ENCODE measurements around the gene MAEA.
A peak's percentile ranks its signal among the peaks of the same experiment; 100 is the strongest.
"Not testable (repeated sequence)": the region's sequence is repeated elsewhere in the genome, so short reads cannot be mapped to it uniquely, and the experiment has no call there.

The MAEA gene

DNA sequence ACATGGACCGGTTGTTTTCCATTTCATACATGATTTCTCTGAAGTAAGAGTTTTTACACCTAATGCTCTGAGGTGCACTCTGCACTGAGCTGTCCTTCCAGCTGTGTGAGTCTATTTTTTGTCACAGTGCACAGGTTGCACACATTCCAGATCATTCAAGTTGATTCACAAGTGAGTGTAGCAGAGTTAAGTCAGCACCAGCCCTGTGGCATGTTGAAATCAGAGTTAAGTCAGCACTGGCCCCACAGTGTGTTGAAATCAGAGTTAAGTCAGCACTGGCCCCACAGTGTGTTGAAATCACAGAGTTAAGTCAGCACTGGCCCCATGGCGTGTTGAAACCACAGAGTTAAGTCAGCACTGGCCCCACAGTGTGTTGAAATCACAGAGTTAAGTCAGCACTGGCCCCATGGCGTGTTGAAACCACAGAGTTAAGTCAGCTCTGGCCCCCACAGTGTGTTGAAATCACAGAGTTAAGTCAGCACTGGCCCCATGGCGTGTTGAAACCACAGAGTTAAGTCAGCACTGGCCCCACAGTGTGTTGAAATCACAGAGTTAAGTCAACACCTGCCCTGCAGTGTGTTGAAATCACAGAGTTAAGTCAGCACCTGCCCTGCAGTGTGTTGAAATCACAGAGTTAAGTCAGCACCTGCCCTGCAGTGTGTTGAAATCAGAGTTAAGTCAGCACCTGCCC is 45.6 kb downstream of the MAEA start:
- not testable (repeated sequence) for H3K79me1 ChIP-seq (ENCODE audit: low read depth, low read length); H2BK15ac ChIP-seq (ENCODE audit: low read length); H3K4me3 ChIP-seq (ENCODE audit: low read length in 2 of 2); H4K8ac ChIP-seq (ENCODE audit: low read depth, low read length); H3K4ac ChIP-seq (ENCODE audit: low read length); H3K4me1 ChIP-seq (ENCODE audit: control insufficient read depth in 2 of 2, insufficient read depth in 1 of 2, low read depth in 1 of 2, low read length in 2 of 2); H3K9me3 ChIP-seq (replicated peaks in 1 of 2; ENCODE audit: control insufficient read depth in 2 of 2, insufficient read depth in 1 of 2, low read depth in 1 of 2, low read length in 2 of 2); H3K23ac ChIP-seq (ENCODE audit: low read depth, low read length, poor library complexity); H3K27me3 ChIP-seq (ENCODE audit: control insufficient read depth in 3 of 3, insufficient read depth in 3 of 3, low read depth in 1 of 3, low read length in 3 of 3); H3K18ac ChIP-seq (ENCODE audit: low read length); H2BK5ac ChIP-seq (ENCODE audit: low read length); H2BK12ac ChIP-seq (ENCODE audit: low read length); H3K14ac ChIP-seq (ENCODE audit: low read length); DNase-seq (ENCODE audit: low spot score); H3K4me2 ChIP-seq (ENCODE audit: insufficient read depth, low read length, poor library complexity, severe bottlenecking); H3K9ac ChIP-seq (ENCODE audit: low read depth, low read length, poor library complexity); H3K27ac ChIP-seq (replicated peaks; ENCODE audit: low read length); H2AK5ac ChIP-seq (ENCODE audit: low read depth, low read length); H2AFZ ChIP-seq (ENCODE audit: low read length); H4K91ac ChIP-seq (ENCODE audit: low read depth, low read length, poor library complexity); H2BK120ac ChIP-seq (ENCODE audit: low read depth, low read length)
- peaks cover 59 to 80% of the 10 kb centered on the region in 2 donors for H3K36me3 ChIP-seq (replicated peaks in 1 of 2; ENCODE audit: control insufficient read depth in 2 of 2, insufficient read depth in 2 of 2, low read length in 2 of 2)
- WGBS, 2 donors (ENCODE audit: extremely low coverage in 2 of 2, insufficient read length in 2 of 2, insufficient replicate concordance in 1 of 2), result no CpG with 5 or more reads among the region's 4 CpGs

- WGBS, 2 donors (ENCODE audit: extremely low coverage in 2 of 2, insufficient read length in 2 of 2, insufficient replicate concordance in 1 of 2), result no CpG with 5 or more reads among the region's 7 CpGs
- Histone ChIP-seq H2BK5ac (ENCODE audit: low read length) (no peak overlapping the region), H2BK15ac (ENCODE audit: low read length) (no peak overlapping the region), H3K23ac (ENCODE audit: low read depth, low read length, poor library complexity) (no peak overlapping the region), H4K91ac (ENCODE audit: low read depth, low read length, poor library complexity) (no peak overlapping the region), H4K8ac (ENCODE audit: low read depth, low read length) (no peak overlapping the region), H3K14ac (ENCODE audit: low read length) (no peak overlapping the region), H3K4ac (ENCODE audit: low read length) (no peak overlapping the region), H3K18ac (ENCODE audit: low read length) (no peak overlapping the region), H3K27me3 (ENCODE audit: control insufficient read depth in 3 of 3, insufficient read depth in 3 of 3, low read depth in 1 of 3, low read length in 3 of 3) (no peaks in the 10 kb centered on the region), H3K9ac (ENCODE audit: low read depth, low read length, poor library complexity) (no peak overlapping the region), H3K4me2 (ENCODE audit: insufficient read depth, low read length, poor library complexity, severe bottlenecking) (no peak overlapping the region), H2AK5ac (ENCODE audit: low read depth, low read length) (no peak overlapping the region), H3K27ac (replicated peaks; ENCODE audit: low read length) (no peak overlapping the region), H3K4me1 (ENCODE audit: control insufficient read depth in 2 of 2, insufficient read depth in 1 of 2, low read depth in 1 of 2, low read length in 2 of 2) (no peaks in the 10 kb centered on the region), H3K36me3 (replicated peaks in 1 of 2; ENCODE audit: control insufficient read depth in 2 of 2, insufficient read depth in 2 of 2, low read length in 2 of 2) (peaks cover 60 to 81% of the 10 kb centered on the region in 2 donors), H3K4me3 (ENCODE audit: low read length in 2 of 2) (no peak overlapping the region), H2AFZ (ENCODE audit: low read length) (no peak overlapping the region), H3K79me1 (ENCODE audit: low read depth, low read length) (peaks cover 9% of the 10 kb centered on the region), H2BK120ac (ENCODE audit: low read depth, low read length) (no peak overlapping the region), H2BK12ac (ENCODE audit: low read length) (no peak overlapping the region), H3K9me3 (replicated peaks in 1 of 2; ENCODE audit: control insufficient read depth in 2 of 2, insufficient read depth in 1 of 2, low read depth in 1 of 2, low read length in 2 of 2) (peaks cover 0 to 9% of the 10 kb centered on the region in 2 donors)
- DNase-seq (ENCODE audit: low spot score), result no peak
These were observed 46.4 kb downstream of the MAEA start for GRCh38 chr4:1336088-1336491.

GRCh38 chr4:1337376-1337831 is 47.7 kb downstream of the MAEA start:
- peaks cover 0 to 11% of the 10 kb centered on the region in 2 donors for H3K9me3 ChIP-seq (replicated peaks in 1 of 2; ENCODE audit: control insufficient read depth in 2 of 2, insufficient read depth in 1 of 2, low read depth in 1 of 2, low read length in 2 of 2)
- H3K23ac ChIP-seq (ENCODE audit: low read depth, low read length, poor library complexity), result peak overlapping the region; percentile 57
- H2BK120ac ChIP-seq (ENCODE audit: low read depth, low read length), result no peak overlapping the region
- peaks cover 59 to 80% of the 10 kb centered on the region in 2 donors for H3K36me3 ChIP-seq (replicated peaks in 1 of 2; ENCODE audit: control insufficient read depth in 2 of 2, insufficient read depth in 2 of 2, low read length in 2 of 2)
- H2BK5ac ChIP-seq (ENCODE audit: low read length), result no peak overlapping the region
- no peak overlapping the region for H3K27ac ChIP-seq (replicated peaks; ENCODE audit: low read length)
- WGBS, 2 donors (ENCODE audit: extremely low coverage in 2 of 2, insufficient read length in 2 of 2, insufficient replicate concordance in 1 of 2), result no CpG with 5 or more reads among the region's 11 CpGs
- H3K14ac ChIP-seq (ENCODE audit: low read length), result no peak overlapping the region
- no peak overlapping the region for H3K18ac ChIP-seq (ENCODE audit: low read length)
- no peak overlapping the region for H3K4ac ChIP-seq (ENCODE audit: low read length)
- no peak overlapping the region for H2BK12ac ChIP-seq (ENCODE audit: low read length)
- H2AFZ ChIP-seq (ENCODE audit: low read length), result no peak overlapping the region
- H3K27me3 ChIP-seq (ENCODE audit: control insufficient read depth in 3 of 3, insufficient read depth in 3 of 3, low read depth in 1 of 3, low read length in 3 of 3), result no peaks in the 10 kb centered on the region
- H3K4me2 ChIP-seq (ENCODE audit: insufficient read depth, low read length, poor library complexity, severe bottlenecking), result no peak overlapping the region
- no peak overlapping the region for H4K8ac ChIP-seq (ENCODE audit: low read depth, low read length)
- no peak overlapping the region for H3K9ac ChIP-seq (ENCODE audit: low read depth, low read length, poor library complexity)
- no peaks in the 10 kb centered on the region for H3K4me1 ChIP-seq (ENCODE audit: control insufficient read depth in 2 of 2, insufficient read depth in 1 of 2, low read depth in 1 of 2, low read length in 2 of 2)
- H2BK15ac ChIP-seq (ENCODE audit: low read length), result no peak overlapping the region
- H4K91ac ChIP-seq (ENCODE audit: low read depth, low read length, poor library complexity), result no peak overlapping the region
- no peak overlapping the region for H3K4me3 ChIP-seq (ENCODE audit: low read length in 2 of 2)
- H3K79me1 ChIP-seq (ENCODE audit: low read depth, low read length), result peaks cover 7% of the 10 kb centered on the region
- H2AK5ac ChIP-seq (ENCODE audit: low read depth, low read length), result no peak overlapping the region
- DNase-seq (ENCODE audit: low spot score), result no peak

DNA sequence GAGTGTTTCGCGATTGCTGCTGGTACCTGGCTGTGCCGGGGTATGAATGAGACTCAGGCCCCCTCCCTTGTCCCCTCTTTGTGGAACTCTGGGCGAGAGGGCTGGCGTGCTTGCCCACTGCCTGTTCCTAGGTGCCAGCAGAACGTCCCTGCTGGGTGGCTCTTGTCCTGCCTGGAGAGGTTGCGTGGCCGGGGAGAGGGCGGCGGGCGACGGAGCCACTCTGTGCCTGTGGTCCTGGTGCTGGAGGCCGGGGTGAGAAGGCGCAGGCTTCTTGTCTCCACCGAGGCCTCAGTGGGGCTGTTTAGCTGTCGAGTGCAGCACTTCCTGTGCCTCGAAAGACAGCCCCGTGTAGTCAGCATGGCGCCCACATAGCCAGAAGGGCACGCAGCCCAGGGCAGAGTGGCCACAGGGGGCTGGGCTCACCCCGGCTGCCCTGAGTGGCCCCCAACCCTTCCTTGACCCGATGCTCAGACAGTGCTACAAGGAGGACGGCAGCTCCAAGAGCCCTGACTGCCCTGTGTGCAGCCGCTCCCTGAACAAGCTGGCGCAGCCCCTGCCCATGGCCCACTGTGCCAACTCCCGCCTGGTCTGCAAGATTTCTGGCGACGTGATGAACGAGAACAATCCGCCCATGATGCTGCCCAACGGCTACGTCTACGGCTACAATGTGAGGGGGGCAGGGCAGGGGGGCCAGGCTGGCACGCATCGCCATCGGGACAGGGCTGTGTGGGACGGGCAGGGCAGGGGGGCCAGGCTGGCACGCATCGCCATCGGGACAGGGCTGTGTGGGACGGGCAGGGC is 48.5 kb downstream of the MAEA start:
- peak overlapping the region; percentile 71 for H3K14ac ChIP-seq (ENCODE audit: low read length)
- peaks cover 9% of the 10 kb centered on the region for H3K79me1 ChIP-seq (ENCODE audit: low read depth, low read length)
- H3K27me3 ChIP-seq (ENCODE audit: control insufficient read depth in 3 of 3, insufficient read depth in 3 of 3, low read depth in 1 of 3, low read length in 3 of 3), result no peaks in the 10 kb centered on the region
- H2BK15ac ChIP-seq (ENCODE audit: low read length), result no peak overlapping the region
- WGBS, 2 donors (ENCODE audit: extremely low coverage in 2 of 2, insufficient read length in 2 of 2, insufficient replicate concordance in 1 of 2), result no CpG with 5 or more reads among the region's 41 CpGs
- H3K4me3 ChIP-seq (ENCODE audit: low read length in 2 of 2), result no peak overlapping the region
- H3K23ac ChIP-seq (ENCODE audit: low read depth, low read length, poor library complexity), result peak overlapping the region; percentile 57
- peaks cover 54 to 73% of the 10 kb centered on the region in 2 donors for H3K36me3 ChIP-seq (replicated peaks in 1 of 2; ENCODE audit: control insufficient read depth in 2 of 2, insufficient read depth in 2 of 2, low read length in 2 of 2)
- no peak overlapping the region for H2AFZ ChIP-seq (ENCODE audit: low read length)
- H3K4me2 ChIP-seq (ENCODE audit: insufficient read depth, low read length, poor library complexity, severe bottlenecking), result no peak overlapping the region
- H3K9ac ChIP-seq (ENCODE audit: low read depth, low read length, poor library complexity), result peak overlapping the region; percentile 60
- H3K4ac ChIP-seq (ENCODE audit: low read length), result no peak overlapping the region
- H3K18ac ChIP-seq (ENCODE audit: low read length), result no peak overlapping the region
- H2BK12ac ChIP-seq (ENCODE audit: low read length), result no peak overlapping the region
- H2BK5ac ChIP-seq (ENCODE audit: low read length), result peak overlapping the region; percentile 75
- no peaks in the 10 kb centered on the region for H3K4me1 ChIP-seq (ENCODE audit: control insufficient read depth in 2 of 2, insufficient read depth in 1 of 2, low read depth in 1 of 2, low read length in 2 of 2)
- H4K8ac ChIP-seq (ENCODE audit: low read depth, low read length), result no peak overlapping the region
- no peak overlapping the region for H3K27ac ChIP-seq (replicated peaks; ENCODE audit: low read length)
- no peak overlapping the region for H4K91ac ChIP-seq (ENCODE audit: low read depth, low read length, poor library complexity)
- DNase-seq (ENCODE audit: low spot score), result no peak
- H2BK120ac ChIP-seq (ENCODE audit: low read depth, low read length), result no peak overlapping the region
- H3K9me3 ChIP-seq (replicated peaks in 1 of 2; ENCODE audit: control insufficient read depth in 2 of 2, insufficient read depth in 1 of 2, low read depth in 1 of 2, low read length in 2 of 2), result peaks cover 0 to 11% of the 10 kb centered on the region in 2 donors
- H2AK5ac ChIP-seq (ENCODE audit: low read depth, low read length), result no peak overlapping the region
